ENCODE measurements around the gene FBN3. TPM values are rescaled to one million over a fixed set of nuclear protein-coding genes. Genes with fewer than 3 reads are reported as not detected.
"Not testable (repeated sequence)": the region's sequence is repeated elsewhere in the genome, so short reads cannot be mapped to it uniquely, and the experiment has no call there.

Gene FBN3
- total RNA-seq, 1 donor from 2014 or later, result 0.02 TPM

DNA sequence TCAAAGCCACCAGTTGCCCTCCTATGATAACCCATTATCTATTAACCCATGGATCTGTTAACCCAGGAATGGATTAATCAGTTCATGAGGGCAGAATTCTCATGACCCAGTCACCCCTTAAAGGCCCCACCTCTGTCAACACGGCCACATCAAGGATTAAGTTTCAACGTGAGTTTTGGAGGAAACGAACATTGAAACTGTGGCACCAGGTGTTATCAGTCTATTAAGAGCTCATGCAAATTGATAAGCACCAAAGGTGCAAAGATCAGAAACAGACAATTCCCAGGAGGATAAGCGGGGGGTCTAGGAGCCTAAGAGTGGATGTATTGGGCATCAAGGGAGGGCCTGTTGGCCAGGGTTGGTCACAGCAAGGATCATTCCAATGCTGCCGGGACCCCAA is 124.1 kb downstream of the FBN3 start:
- intact Hi-C loops (cut with micrococcal nuclease), result no loop called here

DNA sequence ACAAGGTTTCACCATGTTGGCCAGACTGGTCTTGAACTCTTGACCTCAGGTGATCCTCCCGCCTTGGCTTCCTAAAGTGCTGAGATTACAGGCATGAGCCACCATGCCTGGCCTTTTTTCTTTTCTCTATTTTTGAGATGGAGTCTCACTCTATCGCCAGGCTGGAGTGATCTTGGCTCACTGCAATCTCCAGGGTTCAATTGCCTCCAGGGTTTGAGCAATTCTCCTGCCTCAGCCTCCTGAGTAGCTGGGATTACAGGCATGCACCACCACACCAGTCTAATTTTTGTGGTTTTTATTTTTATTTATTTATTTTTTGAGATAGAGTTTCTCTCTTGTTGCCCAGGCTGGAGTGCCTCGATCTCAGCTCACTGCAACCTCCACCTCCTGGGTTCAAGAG is 125.1 kb downstream of the FBN3 start:
- intact Hi-C loops (cut with micrococcal nuclease), result not testable (repeated sequence)

DNA sequence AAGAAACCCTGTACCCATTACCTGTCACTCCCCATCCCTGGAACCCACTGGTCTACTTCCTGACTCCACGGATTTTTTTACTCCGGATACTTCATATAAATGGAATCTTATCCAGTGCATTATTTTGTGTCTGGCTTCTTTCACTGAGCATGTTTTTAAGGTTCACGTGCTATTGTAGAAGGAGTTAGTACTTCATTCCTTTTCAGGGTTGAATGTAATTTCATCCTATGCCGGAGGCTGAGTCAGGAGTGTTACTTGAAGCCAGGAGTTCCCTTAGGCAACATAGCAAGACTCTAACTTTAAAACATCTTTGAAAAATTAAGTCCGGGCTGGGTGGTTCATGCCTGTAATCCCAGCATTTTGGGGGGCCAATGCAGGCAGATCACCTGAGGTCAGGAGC is 126.0 kb downstream of the FBN3 start:
- intact Hi-C loops (cut with micrococcal nuclease), result no loop called here

DNA sequence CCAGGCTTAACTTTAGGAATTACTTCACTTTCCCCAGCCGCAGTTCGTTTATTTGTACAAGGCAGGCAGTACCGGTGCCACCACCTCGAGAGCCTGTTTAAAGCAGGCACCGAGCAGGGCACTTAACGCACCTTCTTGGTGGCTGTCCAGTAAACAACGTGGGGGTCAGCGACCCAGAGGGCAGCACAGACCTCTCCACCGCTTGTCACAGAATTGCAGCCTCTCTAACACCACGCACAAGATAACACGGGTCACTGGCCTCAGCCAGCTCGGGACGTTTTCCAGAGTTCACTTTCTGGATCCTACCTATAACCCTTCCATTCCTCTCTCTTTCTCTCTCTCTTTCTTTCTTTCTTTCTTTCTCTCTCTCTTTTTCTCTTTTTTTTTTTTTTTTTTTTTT is 127.1 kb downstream of the FBN3 start:
- intact Hi-C loops (cut with micrococcal nuclease), result no loop called here

DNA sequence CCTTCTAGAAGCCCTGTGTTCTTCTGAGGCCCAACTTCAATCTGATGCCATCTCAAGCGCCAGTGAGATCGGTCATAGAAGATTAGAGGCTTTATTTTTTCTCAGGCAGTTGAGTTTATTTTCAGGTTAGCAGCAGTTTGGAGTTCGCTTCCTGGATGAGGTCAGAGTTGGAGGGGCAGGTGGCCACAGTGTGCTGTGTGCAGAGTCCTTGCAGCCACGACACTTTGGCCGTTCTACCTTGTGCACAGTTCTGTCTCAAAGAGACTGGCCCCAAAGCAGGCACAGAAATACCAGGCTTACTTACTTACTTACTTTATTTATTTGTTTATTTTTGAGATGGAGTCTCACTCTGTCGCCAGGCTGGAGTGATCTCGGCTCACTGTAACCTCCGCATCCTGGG is 128.0 kb downstream of the FBN3 start:
- intact Hi-C loops (cut with micrococcal nuclease), result no loop called here

DNA sequence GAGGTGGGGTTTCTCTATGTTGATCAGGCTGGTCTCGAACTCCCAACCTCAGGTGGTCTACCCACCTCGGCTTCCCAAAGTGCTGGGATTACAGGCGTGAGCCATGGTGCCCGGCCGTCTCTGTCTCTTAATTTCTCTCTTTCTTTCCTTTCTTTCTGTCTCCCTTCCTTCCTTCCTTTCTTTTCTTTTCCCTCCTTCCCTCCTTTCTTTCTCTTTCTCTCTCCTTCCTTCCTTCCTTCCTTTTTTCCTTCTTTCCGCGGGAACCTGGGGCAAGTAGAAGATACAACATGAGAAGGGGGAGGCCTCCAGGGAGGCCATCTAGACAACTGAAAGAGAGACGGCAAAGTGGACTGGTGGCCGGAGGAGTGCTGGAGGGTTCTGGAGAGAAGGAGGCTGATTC is 128.7 kb downstream of the FBN3 start:
- intact Hi-C loops (cut with micrococcal nuclease), result no loop called here

DNA sequence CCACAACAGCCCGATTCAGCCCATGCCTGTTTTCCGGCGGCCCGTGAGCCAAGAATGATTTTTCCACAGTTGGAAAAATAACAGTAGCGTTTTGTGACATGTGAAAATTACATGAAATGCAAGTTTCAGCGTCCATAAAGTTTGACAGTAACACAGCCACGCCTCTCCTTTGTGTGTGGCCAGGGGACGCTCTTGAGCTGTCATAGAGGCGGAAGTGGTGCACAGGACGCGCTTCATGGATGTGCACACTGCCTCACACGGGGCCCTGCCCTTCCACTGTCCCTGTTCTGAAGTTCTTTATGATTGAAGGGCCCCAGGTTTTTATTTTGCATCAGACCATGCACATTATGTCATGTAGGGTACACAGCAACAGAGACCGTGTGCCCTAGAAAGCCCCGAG is 131.6 kb downstream of the FBN3 start:
- intact Hi-C loops (cut with micrococcal nuclease), result loop anchor here (1.0 to 5.0 kb wide), 2 partner anchors 139 to 235 kb away; no protein-coding TSS in a partner anchor

Other genes starting within 250 kb of the FBN3 start
- 45.6 and 48.7 TPM in 2 replicates for gene MAP2K7, start 245.7 kb downstream of the FBN3 start, total RNA-seq
- gene TGFBR3L, start 234.8 kb downstream of the FBN3 start, total RNA-seq, result 4.6 TPM in 2 replicates
- gene SNAPC2, start 229.3 kb downstream of the FBN3 start, total RNA-seq, result 22.5 and 28.5 TPM in 2 replicates
- not detected in 2 replicates for gene CTXN1, start 223.5 kb downstream of the FBN3 start, total RNA-seq
- 67.4 and 73.7 TPM in 2 replicates for gene TIMM44, start 205.9 kb downstream of the FBN3 start, total RNA-seq
- 119 and 128 TPM in 2 replicates for gene ELAVL1, start 144.0 kb downstream of the FBN3 start, total RNA-seq
- 0.59 and 0.91 TPM in 2 replicates for gene CCL25, start 96.8 kb downstream of the FBN3 start, total RNA-seq
- gene CERS4, start 59.8 kb upstream of the FBN3 start, total RNA-seq, result 29.8 and 37.2 TPM in 2 replicates
- gene CD320, start 158.8 kb upstream of the FBN3 start, total RNA-seq, result 54.9 and 55.9 TPM in 2 replicates
- gene NDUFA7, start 171.8 kb upstream of the FBN3 start, total RNA-seq, result 45.6 and 46.6 TPM in 2 replicates
- gene RPS28, start 171.9 kb upstream of the FBN3 start, total RNA-seq, result 1,918 and 1,996 TPM in 2 replicates
- 1.1 and 1.5 TPM in 2 replicates for gene KANK3, start 193.7 kb upstream of the FBN3 start, total RNA-seq
- 0.68 and 0.74 TPM in 2 replicates for gene ANGPTL4, start 214.6 kb upstream of the FBN3 start, total RNA-seq
- gene RAB11B, start 240.8 kb upstream of the FBN3 start, total RNA-seq, result 93.7 and 102 TPM in 2 replicates

Data from T-helper 1 cell treated with Interleukin-12 subunit alpha and Interleukin-12 subunit beta and Interleukin-4 antibody, amounts not matched to agents 30 ng/mL and 1 ng/mL, for 36 hours (primary cell).